Endometrial microvascular endothelial cells (primary cell): ENCODE results near the gene TERT. TPM values are rescaled to one million over a fixed set of nuclear protein-coding genes. Genes with fewer than 3 reads are reported as not detected.
"Not testable (repeated sequence)": the region's sequence is repeated elsewhere in the genome, so short reads cannot be mapped to it uniquely, and the experiment has no call there.

ENCODE experiments used
- in situ Hi-C: cut with HindIII; loops from 2 replicates; pipeline ENCODE4 v1.10.0; 2017; ENCODE audit warnings: low sequenced_read_pairs, low pct_unique_long_range_greater_than_20kb; ENCODE audit errors: inconsistent ontology term
- total RNA-seq: library from RNA; depleted of rRNA; stranded (reverse); fragments of >200 nt; gene quantifications from one replicate; pipeline ENCODE4 v1.2.3, GENCODE V29; 2015; ENCODE audit errors: inconsistent ontology term

TERT gene
- not detected for total RNA-seq

DNA sequence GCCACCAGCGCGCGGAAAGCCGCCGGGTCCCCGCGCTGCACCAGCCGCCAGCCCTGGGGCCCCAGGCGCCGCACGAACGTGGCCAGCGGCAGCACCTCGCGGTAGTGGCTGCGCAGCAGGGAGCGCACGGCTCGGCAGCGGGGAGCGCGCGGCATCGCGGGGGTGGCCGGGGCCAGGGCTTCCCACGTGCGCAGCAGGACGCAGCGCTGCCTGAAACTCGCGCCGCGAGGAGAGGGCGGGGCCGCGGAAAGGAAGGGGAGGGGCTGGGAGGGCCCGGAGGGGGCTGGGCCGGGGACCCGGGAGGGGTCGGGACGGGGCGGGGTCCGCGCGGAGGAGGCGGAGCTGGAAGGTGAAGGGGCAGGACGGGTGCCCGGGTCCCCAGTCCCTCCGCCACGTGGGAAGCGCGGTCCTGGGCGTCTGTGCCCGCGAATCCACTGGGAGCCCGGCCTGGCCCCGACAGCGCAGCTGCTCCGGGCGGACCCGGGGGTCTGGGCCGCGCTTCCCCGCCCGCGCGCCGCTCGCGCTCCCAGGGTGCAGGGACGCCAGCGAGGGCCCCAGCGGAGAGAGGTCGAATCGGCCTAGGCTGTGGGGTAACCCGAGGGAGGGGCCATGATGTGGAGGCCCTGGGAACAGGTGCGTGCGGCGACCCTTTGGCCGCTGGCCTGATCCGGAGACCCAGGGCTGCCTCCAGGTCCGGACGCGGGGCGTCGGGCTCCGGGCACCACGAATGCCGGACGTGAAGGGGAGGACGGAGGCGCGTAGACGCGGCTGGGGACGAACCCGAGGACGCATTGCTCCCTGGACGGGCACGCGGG, at the start of gene TERT:
Gene TERT, minus strand, starts transcription at position 234 of the 815 bp plus-strand sequence. Its CDS starts 79 bp downstream, at position 155.
- in situ Hi-C loops: no loop called here

DNA sequence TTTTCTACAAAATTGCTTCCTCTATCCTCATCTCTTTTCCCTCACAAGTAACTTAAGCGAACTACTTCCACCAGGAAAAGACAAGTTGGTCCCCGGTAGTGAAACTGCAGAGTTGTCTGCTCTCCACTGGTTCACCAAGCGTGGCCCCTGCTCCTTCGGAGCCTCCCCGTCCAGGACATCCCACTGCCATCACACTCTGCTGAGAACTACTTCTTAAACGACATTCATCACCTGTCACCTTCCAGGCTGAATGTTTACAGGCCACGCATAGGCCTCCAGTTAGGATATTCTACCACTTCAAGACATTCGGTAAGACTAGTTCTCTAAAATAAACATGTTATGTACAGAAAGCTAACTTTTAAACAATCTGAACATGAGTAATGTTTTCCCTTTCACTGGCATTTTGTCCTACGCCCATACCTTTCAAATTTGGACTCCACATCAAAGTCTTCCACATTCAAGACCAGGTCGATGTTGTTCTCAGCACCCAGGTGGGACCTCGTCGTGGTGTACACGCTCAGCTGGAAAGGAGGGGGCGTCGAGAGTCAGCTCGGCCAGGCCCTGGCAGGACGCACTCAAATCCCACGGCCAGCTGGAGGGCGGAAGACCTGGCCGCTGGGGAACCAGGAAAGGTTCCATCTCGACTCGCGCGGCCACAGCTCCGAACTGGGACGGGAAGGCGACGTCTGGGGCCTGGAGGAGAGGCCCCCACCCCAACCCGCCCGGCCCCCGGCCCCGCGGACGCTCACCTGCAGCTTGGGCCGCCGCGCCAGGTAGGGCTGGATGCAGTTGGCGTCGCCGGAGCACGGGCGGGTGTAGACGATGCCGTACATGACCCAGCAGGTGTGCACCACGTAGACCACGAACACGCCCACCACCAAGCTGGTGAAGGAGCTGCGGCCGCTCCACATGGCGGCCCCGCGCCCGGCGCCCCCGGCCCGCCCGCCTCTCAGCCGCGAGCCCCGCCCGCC, 49.3 kb upstream of the TERT start:
- in situ Hi-C loops: no loop called here

DNA sequence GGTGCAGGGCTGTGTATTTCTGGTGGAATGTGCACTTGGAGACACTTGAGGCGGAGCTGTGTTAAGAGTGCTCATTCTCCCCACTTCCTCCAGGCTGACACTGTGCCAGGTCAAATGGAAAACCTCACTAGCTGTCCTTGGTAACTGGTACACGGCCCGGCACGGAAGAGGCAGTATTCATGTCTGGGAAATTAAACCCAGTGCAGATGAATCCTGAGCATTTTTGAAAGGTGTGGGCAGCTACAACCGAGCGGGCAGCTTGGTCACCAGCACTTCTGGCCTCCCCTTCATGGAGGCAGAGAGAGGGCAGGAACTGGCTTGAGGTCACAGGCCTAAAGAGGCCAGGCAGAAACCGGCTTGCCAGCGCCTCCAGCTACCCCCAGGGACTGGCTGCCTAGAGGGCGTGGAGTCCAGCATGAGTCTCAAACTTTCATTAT, 48.5 kb upstream of the TERT start:
- in situ Hi-C loops: no loop called here

DNA sequence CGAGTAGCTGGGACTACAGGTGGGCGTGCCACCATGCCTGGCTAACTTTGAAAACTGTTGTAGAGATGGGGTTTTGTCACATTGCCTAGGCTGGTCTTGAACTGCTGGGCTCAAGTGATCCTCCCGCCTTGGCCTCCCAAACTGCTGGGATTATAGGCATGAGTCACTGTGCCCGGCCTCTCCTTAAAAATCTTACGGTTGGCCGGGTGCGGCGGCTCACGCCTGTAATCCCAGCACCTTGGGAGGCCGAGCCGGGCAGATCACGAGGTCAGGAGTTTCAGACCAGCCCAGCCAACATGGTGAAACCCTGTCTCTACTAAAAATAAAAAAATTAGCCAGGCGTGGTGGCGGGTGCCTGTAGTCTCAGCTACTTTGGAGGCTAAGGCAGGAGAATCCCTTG, 47.8 kb upstream of the TERT start:
- in situ Hi-C loops: not testable (repeated sequence)

DNA sequence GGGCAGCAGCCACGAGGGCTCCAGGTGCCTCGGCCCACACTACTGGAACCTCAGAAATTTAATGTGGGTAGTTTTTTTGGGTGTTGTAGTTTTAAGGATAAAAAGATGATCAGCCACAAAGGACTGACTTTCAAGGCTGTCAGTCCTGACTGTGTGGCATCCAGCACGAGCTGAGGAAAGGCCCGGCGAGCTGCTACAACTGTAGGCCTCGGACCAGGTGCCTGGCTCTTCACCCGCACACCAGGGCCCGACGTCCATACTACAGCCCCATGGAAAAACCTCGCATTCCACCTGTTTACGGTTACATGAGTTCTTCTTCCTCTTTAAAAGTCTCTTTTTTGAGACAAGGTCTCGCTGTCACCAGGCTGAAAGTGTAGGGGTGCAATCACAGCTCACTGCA, 47.4 kb upstream of the TERT start:
- in situ Hi-C loops: no loop called here

DNA sequence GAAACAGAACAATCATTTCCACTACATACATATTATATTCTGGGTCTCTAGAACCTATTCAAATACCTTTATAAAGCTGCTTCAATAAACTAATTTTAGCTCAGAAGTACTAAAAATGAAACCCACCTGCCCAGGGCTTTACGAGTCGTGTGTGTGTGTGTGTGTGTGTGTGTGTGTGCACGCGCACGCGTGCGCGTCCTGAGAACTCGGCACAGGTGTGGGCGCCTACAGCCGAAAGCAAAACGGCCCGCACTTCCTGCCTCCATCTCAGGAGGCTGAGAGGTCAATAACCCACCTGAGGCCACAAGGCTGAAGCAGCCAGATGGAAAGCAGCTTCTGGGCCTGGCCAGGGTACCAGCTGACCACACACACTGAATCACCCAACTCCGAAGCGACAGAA, 47.0 kb upstream of the TERT start:
- in situ Hi-C loops: no loop called here

DNA sequence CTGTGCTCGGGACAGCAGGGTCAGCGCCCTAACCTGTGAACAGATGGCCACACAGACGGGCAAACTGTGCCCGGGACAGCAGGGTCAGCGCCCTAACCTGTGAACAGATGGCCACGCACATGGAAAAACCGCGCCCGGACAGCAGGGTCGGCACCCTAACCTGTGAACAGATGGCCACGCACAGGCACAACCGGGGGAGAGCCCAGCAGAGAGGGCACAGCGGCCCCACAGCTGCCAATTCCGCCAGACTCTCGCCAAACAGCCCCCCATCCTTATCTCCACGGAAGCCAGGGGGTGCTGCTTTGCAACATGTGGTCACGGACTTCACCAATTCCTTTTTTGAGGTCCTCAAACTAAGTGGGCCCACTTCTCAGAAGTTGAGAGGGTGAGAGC, 44.9 kb upstream of the TERT start:
- in situ Hi-C loops: not testable (repeated sequence)

DNA sequence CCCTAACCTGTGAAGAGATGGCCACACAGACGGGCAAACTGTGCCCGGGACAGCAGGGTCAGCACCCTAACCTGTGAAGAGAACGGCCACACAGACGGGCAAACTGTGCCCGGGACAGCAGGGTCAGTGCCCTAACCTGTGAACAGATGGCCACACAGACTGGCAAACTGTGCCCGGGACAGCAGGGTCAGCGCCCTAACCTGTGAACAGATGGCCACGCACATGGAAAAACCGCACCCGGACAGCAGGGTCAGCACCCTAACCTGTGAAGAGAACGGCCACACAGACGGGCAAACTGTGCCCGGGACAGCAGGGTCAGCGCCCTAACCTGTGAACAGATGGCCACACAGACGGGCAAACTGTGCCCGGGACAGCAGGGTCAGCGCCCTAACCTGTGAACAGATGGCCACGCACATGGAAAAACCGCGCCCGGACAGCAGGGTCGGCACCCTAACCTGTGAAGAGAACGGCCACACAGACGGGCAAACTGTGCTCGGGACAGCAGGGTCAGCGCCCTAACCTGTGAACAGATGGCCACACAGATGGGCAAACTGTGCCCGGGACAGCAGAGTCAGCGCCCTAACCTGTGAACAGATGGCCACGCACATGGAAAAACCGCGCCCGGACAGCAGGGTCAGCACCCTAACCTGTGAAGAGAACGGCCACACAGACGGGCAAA, 44.4 kb upstream of the TERT start:
- in situ Hi-C loops: not testable (repeated sequence)

DNA sequence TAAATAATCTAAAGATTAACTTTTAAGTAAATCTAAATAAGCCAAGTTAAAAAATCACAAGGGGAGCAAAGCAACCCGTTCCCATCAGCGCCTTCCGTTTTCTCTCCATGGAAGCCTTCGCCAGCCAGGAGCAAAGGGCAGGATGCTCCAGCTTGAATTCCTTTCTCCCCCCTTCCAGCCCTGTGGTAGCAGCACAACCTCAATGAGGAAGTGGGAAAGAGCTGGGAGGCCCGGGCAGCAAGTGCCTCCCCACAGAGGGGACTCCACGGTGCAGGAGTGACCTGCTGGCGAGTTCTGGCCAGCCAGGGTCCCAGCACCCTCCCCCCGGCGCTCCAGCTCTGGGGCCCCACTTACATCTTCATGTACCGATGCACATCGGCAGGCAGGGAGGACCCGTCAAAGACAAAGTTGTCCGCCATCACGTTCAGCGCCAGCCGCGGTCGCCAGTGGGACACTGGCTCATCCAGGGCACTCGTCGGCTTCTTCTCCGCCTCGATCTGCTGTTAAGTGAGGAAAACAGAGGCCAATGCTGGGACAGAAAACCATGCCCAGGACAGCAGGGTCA, 43.7 kb upstream of the TERT start:
- in situ Hi-C loops: no loop called here

DNA sequence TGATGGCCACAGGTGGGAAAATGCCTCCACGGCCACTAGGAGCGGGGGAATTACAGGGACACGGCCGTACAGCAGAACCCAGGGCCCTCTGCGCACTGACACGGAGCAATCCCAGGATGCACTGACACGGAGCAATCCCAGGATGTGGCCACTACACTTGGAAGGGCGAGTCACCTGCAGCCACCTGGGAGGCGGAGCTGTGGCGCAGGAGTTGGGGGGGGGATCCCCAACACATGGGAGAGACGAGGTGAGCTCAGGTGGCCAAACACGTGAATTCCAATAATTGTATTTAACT, 43.3 kb upstream of the TERT start:
- in situ Hi-C loops: no loop called here

DNA sequence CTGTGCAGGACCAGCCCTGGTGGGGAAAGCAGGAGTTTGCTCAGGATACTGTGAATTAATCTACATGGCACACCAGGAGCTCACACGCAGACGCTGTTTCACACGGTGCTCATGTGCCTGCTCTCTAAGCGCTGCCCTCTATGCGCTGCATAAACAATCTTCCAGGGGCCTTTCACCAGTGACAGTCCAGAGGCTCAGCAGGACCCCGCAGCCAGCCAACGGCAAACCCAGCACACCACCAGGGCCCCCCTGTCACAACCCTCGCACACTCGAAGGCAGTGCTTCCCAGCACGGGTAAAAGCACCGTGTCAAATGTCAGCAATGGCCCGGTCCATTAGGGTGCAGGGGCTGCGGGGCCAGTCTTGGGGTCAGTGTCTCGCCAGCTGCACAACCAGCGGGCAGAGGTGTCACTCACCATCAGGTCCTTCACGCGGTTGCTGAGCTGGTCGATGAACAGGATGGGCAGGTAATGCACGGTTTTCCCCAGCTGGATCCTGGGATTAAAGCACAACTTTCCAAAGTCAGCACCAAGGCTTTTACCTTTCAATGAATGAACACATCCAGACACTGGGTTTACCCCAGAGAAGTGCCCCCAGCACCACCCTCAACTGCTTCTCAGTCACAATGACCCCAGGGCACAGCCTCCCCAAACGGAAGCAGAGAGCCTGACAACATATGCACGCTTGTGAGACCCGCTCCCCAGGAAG, 42.8 kb upstream of the TERT start:
- in situ Hi-C loops: no loop called here

DNA sequence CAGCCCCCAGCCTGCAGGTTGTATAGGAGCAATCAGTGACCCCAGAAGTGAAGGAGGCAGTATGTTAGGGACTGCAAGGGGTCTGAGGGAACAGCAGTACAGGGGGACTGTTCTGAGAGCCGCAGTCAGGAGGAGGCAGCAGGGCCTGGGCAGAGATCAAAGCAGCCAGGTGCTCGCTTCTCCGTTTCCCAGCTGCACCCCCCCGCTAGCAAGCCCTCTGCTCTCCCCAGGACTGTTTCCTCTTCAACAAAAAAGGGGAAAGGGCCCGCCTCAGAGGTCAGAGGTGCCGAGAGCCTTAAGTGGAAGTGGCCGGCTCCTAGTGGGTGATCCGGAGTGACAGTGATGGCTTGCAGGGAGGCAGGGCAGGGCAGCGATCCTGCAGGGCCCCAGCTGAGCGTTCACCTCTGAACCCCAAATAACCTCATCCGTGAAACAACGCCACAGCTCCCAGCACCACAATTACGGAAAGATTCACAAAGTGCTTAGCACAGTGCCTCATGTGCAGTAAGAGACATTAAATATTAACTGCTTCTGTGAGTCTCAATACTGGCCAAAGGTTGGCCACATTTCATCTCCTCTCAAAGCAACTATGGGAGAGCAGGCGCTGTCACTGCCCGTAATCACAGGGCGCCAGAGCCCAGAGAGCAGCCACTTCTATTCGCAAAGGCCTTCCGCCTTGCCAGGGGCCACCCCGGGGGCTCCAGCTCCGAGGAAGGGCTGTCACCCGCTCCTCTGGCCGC, 42.1 kb upstream of the TERT start:
- in situ Hi-C loops: no loop called here

DNA sequence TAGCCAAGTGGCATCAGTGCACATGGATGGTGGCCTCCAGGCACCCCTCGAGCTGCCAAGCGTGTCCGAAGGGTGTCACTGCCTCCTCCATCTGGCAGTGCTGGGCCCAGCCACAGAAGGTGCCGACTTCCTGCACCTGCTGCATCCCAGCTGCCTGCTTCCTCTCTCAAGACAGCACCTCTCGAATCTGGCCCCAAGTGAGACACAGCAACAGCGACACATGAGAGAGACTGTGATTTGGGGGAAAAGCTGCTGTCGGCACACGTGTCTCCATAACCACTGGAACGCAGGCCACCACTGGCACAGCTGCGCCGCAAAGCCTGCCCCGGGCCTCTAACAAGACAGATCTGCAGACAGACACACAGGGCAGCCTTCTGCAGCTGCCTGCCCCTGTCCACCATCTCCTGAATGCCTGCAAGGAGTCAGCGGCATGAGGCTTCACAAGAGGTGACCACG, 41.3 kb upstream of the TERT start:
- in situ Hi-C loops: no loop called here

DNA sequence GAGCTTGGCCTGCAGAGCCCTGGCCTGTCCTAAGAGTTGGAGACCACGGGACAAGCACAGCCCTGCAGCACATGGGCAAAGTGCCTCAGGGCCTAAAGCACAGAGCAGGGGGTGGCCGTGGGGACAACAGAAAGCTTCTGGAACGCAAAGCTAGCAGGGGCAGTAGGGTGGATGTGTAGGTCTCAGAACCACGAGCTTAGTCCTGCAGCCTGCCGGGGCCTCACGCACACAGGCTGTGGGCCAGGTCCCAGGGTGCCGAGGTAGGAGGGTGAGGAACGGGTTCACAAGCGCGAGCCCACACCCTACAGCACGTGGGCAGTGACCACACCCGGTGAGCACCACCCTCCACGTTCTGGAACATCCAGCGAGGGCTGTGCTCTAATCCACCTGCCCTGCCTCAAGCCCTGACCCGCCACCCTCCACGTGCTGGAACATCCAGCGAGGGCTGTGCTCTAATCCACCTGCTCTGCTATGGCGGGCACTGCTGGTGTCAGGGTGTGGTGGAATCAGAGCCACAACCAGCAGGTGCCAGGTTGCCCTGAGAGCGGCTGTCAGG, 40.8 kb upstream of the TERT start:
- in situ Hi-C loops: no loop called here

DNA sequence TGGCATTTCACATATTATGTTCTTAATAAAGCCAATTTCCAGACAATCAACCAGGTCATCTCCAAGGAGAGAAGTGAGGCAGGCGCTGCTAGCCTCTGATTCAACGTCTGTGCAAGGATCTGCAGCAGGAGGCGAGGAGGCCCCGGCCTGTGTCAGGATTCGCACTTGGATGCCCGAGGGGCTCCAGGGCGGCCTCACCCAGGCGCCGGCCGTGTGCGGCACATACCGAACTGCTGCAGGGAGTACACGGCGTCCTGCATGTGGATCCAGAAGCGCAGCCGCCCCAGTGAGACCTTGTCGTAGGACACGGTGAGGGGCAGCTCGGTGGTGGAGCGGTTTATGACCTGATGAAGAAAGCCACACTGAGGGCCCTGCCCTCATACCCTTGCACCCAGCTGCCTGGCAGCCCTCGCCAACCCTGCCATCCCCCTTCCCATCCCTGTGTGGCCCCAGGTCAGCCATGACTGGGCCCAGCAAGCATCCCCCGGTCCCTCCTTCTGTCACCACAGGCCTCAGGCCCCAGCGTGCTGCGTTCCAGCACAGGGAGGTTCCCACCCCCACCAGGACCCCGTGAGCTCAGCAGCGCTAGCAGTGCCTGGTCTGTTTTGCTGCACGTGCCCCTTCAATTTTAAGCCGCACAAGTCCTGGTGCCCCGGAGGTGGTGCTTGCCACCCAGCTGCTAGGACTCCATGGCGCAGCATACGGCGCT, 40.1 kb upstream of the TERT start:
- in situ Hi-C loops: no loop called here

DNA sequence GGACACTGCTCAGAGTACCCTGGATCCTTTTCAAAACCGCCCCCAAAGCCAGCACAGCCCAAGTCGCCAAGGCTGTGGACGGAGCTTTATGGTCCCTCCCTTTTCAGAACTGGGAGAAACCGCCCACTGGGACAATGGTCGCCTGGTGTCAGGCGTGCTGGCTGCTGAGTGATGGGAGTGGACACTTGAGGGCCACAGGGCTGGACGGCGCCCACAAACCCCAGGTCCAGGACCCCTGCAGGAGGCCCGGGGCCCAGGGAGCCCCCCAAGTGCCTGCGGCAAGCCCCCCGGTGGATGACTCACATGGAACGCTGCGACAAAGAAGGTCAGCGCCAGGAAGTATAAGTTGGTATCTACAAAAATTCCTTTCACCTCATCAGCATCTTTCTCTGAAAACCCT, 39.1 kb upstream of the TERT start:
- in situ Hi-C loops: no loop called here

DNA sequence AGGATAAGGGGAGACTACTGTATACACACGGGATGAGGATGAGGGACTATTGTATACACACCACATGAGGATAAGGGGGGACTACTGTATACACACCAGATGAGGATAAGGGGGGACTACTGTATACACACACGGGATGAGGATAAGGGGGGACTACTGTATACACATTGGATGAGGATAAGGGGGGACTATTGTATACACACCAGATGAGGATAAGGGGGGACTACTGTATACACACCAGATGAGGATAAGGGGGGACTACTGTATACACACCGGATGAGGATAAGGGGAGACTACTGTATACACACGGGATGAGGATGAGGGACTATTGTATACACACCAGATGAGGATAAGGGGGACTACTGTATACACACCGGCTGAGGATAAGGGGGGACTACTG, 38.4 kb upstream of the TERT start:
- in situ Hi-C loops: not testable (repeated sequence)
